NCI-H2029 (cell line): ENCODE data around the gene BBS1.
"Not testable (repeated sequence)": the region's sequence is repeated elsewhere in the genome, so short reads cannot be mapped to it uniquely, and the experiment has no call there.

Experiments
- DNase-seq: peaks from one replicate; lab custom pipeline; 2025; lab: John Stamatoyannopoulos, UW

The BBS1 gene

GRCh38 chr11:66510271-66510989, at the start of gene BBS1:
Gene BBS1 (plus strand): TSS chr11:66510635. CDS start chr11:66510660, 25 bp downstream.
- peak; percentile 72 for DNase-seq

GRCh38 chr11:66462010-66462409, 48.4 kb upstream of the BBS1 start:
- DNase-seq: no peak

- DNase-seq: no peak
Observed at GRCh38 chr11:66462911-66463310, 47.5 kb upstream of the BBS1 start.

GRCh38 chr11:66464116-66464515, 46.3 kb upstream of the BBS1 start:
- DNase-seq: not testable (repeated sequence)

GRCh38 chr11:66464916-66465315, 45.5 kb upstream of the BBS1 start:
- no peak for DNase-seq

- no peak for DNase-seq
Observed at GRCh38 chr11:66465373-66466224, 44.8 kb upstream of the BBS1 start.

GRCh38 chr11:66466225-66467033, 44.0 kb upstream of the BBS1 start, which contains the start of gene PELI3:
Gene PELI3 (plus strand): TSS chr11:66466905. CDS start chr11:66468129, 1,224 bp downstream.
- peak; percentile 81 for DNase-seq

GRCh38 chr11:66467034-66467659, 43.3 kb upstream of the BBS1 start:
- peak; percentile 23 for DNase-seq

GRCh38 chr11:66467756-66468155, 42.7 kb upstream of the BBS1 start:
- peak; percentile 26 for DNase-seq

- DNase-seq: no peak
Observed at GRCh38 chr11:66468691-66469090, 41.7 kb upstream of the BBS1 start.

GRCh38 chr11:66469441-66469840, 41.0 kb upstream of the BBS1 start:
- no peak for DNase-seq

- no peak for DNase-seq
Observed at GRCh38 chr11:66470015-66470414, 40.4 kb upstream of the BBS1 start.

- DNase-seq: no peak
Observed at GRCh38 chr11:66471142-66471541, 39.3 kb upstream of the BBS1 start.

GRCh38 chr11:66472054-66472453, 38.4 kb upstream of the BBS1 start:
- DNase-seq: no peak

GRCh38 chr11:66473167-66473566, 37.3 kb upstream of the BBS1 start:
- DNase-seq: no peak

- DNase-seq: no peak
Observed at GRCh38 chr11:66473608-66474515, 36.6 kb upstream of the BBS1 start.

GRCh38 chr11:66475349-66476172, 34.9 kb upstream of the BBS1 start:
- no peak for DNase-seq

- no peak for DNase-seq
Observed at GRCh38 chr11:66476173-66476840, 34.1 kb upstream of the BBS1 start.

- DNase-seq: no peak
Observed at GRCh38 chr11:66476841-66477251, 33.6 kb upstream of the BBS1 start.
